ENCODE data around the gene SPTBN5. TPM values are rescaled to one million over a fixed set of nuclear protein-coding genes. Genes with fewer than 3 reads are reported as not detected.

Gene SPTBN5
- total and polyA plus RNA-seq, 2 experiments from 2014 or later = 0.57 to 1.1 TPM

DNA sequence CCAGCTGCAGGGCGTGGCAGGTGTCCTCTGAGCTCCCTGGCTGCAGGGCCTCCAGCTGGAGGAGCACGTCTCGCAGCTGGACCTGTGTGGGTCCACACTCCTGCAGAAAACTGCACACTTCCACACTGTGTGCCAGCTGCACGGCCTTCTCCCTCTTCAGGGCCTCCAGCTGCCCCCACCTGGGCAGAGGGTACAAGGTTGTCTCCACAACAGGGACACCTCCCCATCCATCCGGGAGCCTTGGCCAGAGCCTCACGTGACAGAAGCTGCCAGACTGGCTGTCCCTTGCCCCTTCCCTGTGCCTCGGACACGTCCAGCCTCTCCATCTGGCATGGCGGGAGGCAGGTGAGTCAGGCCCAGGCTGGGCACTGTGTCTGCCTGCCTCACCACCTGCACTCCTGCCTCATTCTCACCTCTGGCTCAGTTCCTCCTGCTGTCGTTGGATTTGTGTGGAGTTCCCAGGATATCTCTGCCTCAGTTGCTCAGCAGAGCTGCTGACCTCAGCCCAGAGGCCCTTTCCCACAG lies 14.5 kb downstream of the SPTBN5 start:
- no peaks in the 10 kb centered on the region for H4K20me1 ChIP-seq (replicated peaks; ENCODE audit: insufficient read depth)
- TF ChIP-seq EZH2 (IDR thresholded peaks at IDR 0.05; ENCODE audit: low read depth, unreplicated experiment) (no peak), JUNB (IDR thresholded peaks at IDR 0.05; ENCODE audit: unreplicated experiment) (no peak), CREB1 (CRISPR knock-in tag; IDR thresholded peaks at IDR 0.05; ENCODE audit: low read depth) (no peak), ZNF114 (CRISPR knock-in tag; IDR thresholded peaks at IDR 0.05) (no peak), POLR2AphosphoS5 (IDR thresholded peaks at IDR 0.05; ENCODE audit: low read depth) (no peak), EZH2phosphoT487 (IDR thresholded peaks at IDR 0.05; ENCODE audit: unreplicated experiment) (no peak), ZNF331 (CRISPR knock-in tag; IDR thresholded peaks at IDR 0.05; ENCODE audit: low read depth) (no peak), STAT1 (IDR thresholded peaks at IDR 0.05; ENCODE audit: unreplicated experiment) (no peak), NANOG (IDR thresholded peaks at IDR 0.05; ENCODE audit: borderline replicate concordance) (no peak)
- TF ChIP-seq, protein P1, sequence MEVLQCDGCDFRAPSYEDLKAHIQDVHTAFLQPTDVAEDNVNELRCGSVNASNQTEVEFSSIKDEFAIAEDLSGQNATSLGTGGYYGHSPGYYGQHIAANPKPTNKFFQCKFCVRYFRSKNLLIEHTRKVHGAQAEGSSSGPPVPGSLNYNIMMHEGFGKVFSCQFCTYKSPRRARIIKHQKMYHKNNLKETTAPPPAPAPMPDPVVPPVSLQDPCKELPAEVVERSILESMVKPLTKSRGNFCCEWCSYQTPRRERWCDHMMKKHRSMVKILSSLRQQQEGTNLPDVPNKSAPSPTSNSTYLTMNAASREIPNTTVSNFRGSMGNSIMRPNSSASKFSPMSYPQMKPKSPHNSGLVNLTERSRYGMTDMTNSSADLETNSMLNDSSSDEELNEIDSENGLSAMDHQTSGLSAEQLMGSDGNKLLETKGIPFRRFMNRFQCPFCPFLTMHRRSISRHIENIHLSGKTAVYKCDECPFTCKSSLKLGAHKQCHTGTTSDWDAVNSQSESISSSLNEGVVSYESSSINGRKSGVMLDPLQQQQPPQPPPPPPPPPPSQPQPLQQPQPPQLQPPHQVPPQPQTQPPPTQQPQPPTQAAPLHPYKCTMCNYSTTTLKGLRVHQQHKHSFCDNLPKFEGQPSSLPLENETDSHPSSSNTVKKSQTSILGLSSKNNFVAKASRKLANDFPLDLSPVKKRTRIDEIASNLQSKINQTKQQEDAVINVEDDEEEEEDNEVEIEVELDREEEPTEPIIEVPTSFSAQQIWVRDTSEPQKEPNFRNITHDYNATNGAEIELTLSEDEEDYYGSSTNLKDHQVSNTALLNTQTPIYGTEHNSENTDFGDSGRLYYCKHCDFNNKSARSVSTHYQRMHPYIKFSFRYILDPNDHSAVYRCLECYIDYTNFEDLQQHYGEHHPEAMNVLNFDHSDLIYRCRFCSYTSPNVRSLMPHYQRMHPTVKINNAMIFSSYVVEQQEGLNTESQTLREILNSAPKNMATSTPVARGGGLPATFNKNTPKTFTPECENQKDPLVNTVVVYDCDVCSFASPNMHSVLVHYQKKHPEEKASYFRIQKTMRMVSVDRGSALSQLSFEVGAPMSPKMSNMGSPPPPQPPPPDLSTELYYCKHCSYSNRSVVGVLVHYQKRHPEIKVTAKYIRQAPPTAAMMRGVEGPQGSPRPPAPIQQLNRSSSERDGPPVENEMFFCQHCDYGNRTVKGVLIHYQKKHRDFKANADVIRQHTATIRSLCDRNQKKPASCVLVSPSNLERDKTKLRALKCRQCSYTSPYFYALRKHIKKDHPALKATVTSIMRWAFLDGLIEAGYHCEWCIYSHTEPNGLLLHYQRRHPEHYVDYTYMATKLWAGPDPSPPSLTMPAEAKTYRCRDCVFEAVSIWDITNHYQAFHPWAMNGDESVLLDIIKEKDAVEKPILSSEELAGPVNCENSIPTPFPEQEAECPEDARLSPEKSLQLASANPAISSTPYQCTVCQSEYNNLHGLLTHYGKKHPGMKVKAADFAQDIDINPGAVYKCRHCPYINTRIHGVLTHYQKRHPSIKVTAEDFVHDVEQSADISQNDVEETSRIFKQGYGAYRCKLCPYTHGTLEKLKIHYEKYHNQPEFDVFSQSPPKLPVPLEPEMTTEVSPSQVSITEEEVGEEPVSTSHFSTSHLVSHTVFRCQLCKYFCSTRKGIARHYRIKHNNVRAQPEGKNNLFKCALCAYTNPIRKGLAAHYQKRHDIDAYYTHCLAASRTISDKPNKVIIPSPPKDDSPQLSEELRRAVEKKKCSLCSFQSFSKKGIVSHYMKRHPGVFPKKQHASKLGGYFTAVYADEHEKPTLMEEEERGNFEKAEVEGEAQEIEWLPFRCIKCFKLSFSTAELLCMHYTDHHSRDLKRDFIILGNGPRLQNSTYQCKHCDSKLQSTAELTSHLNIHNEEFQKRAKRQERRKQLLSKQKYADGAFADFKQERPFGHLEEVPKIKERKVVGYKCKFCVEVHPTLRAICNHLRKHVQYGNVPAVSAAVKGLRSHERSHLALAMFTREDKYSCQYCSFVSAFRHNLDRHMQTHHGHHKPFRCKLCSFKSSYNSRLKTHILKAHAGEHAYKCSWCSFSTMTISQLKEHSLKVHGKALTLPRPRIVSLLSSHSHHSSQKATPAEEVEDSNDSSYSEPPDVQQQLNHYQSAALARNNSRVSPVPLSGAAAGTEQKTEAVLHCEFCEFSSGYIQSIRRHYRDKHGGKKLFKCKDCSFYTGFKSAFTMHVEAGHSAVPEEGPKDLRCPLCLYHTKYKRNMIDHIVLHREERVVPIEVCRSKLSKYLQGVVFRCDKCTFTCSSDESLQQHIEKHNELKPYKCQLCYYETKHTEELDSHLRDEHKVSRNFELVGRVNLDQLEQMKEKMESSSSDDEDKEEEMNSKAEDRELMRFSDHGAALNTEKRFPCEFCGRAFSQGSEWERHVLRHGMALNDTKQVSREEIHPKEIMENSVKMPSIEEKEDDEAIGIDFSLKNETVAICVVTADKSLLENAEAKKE (CRISPR knock-in tag; IDR thresholded peaks at IDR 0.05) = no peak
- TF ChIP-seq, protein P2, sequence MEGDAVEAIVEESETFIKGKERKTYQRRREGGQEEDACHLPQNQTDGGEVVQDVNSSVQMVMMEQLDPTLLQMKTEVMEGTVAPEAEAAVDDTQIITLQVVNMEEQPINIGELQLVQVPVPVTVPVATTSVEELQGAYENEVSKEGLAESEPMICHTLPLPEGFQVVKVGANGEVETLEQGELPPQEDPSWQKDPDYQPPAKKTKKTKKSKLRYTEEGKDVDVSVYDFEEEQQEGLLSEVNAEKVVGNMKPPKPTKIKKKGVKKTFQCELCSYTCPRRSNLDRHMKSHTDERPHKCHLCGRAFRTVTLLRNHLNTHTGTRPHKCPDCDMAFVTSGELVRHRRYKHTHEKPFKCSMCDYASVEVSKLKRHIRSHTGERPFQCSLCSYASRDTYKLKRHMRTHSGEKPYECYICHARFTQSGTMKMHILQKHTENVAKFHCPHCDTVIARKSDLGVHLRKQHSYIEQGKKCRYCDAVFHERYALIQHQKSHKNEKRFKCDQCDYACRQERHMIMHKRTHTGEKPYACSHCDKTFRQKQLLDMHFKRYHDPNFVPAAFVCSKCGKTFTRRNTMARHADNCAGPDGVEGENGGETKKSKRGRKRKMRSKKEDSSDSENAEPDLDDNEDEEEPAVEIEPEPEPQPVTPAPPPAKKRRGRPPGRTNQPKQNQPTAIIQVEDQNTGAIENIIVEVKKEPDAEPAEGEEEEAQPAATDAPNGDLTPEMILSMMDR (conservative IDR thresholded peaks at IDR 0.05; ENCODE audit: low read depth in 2 of 2) = no peak
- TF ChIP-seq, protein P3, sequence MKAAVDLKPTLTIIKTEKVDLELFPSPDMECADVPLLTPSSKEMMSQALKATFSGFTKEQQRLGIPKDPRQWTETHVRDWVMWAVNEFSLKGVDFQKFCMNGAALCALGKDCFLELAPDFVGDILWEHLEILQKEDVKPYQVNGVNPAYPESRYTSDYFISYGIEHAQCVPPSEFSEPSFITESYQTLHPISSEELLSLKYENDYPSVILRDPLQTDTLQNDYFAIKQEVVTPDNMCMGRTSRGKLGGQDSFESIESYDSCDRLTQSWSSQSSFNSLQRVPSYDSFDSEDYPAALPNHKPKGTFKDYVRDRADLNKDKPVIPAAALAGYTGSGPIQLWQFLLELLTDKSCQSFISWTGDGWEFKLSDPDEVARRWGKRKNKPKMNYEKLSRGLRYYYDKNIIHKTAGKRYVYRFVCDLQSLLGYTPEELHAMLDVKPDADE (IDR thresholded peaks at IDR 0.05) = no peak
- TF ChIP-seq, protein P4, sequence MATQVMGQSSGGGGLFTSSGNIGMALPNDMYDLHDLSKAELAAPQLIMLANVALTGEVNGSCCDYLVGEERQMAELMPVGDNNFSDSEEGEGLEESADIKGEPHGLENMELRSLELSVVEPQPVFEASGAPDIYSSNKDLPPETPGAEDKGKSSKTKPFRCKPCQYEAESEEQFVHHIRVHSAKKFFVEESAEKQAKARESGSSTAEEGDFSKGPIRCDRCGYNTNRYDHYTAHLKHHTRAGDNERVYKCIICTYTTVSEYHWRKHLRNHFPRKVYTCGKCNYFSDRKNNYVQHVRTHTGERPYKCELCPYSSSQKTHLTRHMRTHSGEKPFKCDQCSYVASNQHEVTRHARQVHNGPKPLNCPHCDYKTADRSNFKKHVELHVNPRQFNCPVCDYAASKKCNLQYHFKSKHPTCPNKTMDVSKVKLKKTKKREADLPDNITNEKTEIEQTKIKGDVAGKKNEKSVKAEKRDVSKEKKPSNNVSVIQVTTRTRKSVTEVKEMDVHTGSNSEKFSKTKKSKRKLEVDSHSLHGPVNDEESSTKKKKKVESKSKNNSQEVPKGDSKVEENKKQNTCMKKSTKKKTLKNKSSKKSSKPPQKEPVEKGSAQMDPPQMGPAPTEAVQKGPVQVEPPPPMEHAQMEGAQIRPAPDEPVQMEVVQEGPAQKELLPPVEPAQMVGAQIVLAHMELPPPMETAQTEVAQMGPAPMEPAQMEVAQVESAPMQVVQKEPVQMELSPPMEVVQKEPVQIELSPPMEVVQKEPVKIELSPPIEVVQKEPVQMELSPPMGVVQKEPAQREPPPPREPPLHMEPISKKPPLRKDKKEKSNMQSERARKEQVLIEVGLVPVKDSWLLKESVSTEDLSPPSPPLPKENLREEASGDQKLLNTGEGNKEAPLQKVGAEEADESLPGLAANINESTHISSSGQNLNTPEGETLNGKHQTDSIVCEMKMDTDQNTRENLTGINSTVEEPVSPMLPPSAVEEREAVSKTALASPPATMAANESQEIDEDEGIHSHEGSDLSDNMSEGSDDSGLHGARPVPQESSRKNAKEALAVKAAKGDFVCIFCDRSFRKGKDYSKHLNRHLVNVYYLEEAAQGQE (IDR thresholded peaks at IDR 0.05; ENCODE audit: unreplicated experiment) = no peak
- H3K4me1 Mint-ChIP-seq = peaks cover 10% of the 10 kb centered on the region
- no peaks in the 10 kb centered on the region for H3K79me2 ChIP-seq (replicated peaks; ENCODE audit: insufficient read depth)
- H3K27me3 ChIP-seq (ENCODE audit: insufficient read depth) = peaks cover 31% of the 10 kb centered on the region
- 0 out of 2 replicates have a peak, but pooled peaks cover 4% of the 10 kb centered on the region for H3F3A ChIP-seq (replicated peaks; ENCODE audit: low read depth)
- ATAC-seq (no peak), DNase-seq (ENCODE audit: low spot score) (no peak)
- no peak overlapping the region for H3K27ac ChIP-seq (ENCODE audit: low read depth)
- H3K4me3 ChIP-seq = no peak overlapping the region
- H3K4me2 ChIP-seq = no peak overlapping the region
- no peaks in the 10 kb centered on the region for H3K9me2 ChIP-seq (ENCODE audit: insufficient read depth)
- H3K36me3 Mint-ChIP-seq (ENCODE audit: low read depth) = no peaks in the 10 kb centered on the region; the same call in 2 of the 3 replicates
- peaks cover 37% of the 10 kb centered on the region for H3K27me3 Mint-ChIP-seq (ENCODE audit: insufficient read depth, low read depth, poor library complexity)
- H2AFZ ChIP-seq = no peak overlapping the region
- no peaks in the 10 kb centered on the region for H3K4me1 ChIP-seq (ENCODE audit: insufficient read depth)
- no peak overlapping the region for H3K4me3 Mint-ChIP-seq
- no peaks in the 10 kb centered on the region; the same call in 2 of the 3 replicates for H3K9me3 Mint-ChIP-seq
- no peak overlapping the region for H3K27ac Mint-ChIP-seq
- H3K36me3 ChIP-seq (ENCODE audit: insufficient read depth) = no peaks in the 10 kb centered on the region
